Measurements from ENCODE around the gene D2HGDH. TPM values are rescaled to one million over a fixed set of nuclear protein-coding genes. Genes with fewer than 3 reads are reported as not detected.

Gene D2HGDH
- total and polyA plus RNA-seq, 2 of the 8 experiments (the other 6 are each of a cell fraction or from before 2014, with no cell fraction given): 3.4 to 8.1 TPM

- H2BK20ac ChIP-seq (ENCODE audit: low read length): no peak overlapping the region
- no peak overlapping the region for H2BK12ac ChIP-seq (ENCODE audit: low read depth, low read length)
- H2BK120ac ChIP-seq (replicated peaks; ENCODE audit: low read depth, low read length): no peak overlapping the region
- CTCF ChIA-PET (ENCODE audit: partially characterized antibody): no interaction called here
- H3K27ac ChIP-seq (ENCODE audit: low read depth, low read length): no peak overlapping the region
- WGBS, 2 experiments (ENCODE audit: extremely low coverage in 1 of 2, insufficient coverage in 1 of 2, insufficient read length in 1 of 2, insufficient replicate concordance in 2 of 2, low coverage in 1 of 2, low lambda C conversion rate in 2 of 2, missing lambda C conversion rate in 1 of 2): 86% methylated on average over 10 of the region's 11 CpGs; no CpG with 5 or more reads in 1 of the 2 experiments
- 0 out of 2 replicates have a peak overlapping the region, but pooled peaks have one; percentile 35 for H2BK5ac ChIP-seq (ENCODE audit: low read depth, low read length)
- H3K79me2 ChIP-seq (ENCODE audit: control insufficient read depth in 1 of 2, insufficient read depth in 2 of 2, low read length in 2 of 2): no peaks in the 10 kb centered on the region
- H4K5ac ChIP-seq (ENCODE audit: insufficient read length, low read depth, low read length): no peak overlapping the region
- DNase-seq (ENCODE audit: low read depth in 1 of 2, low spot score in 2 of 2) (no peak), FAIRE-seq (no peak)
- H3K18ac ChIP-seq (ENCODE audit: extremely low read depth, low read length): no peak overlapping the region
- no peak overlapping the region for H3K14ac ChIP-seq (ENCODE audit: insufficient read length)
- H3K79me1 ChIP-seq (ENCODE audit: low read depth, low read length): no peaks in the 10 kb centered on the region
- H2BK15ac ChIP-seq (ENCODE audit: low read length): no peak overlapping the region
- H3K36me3 ChIP-seq (ENCODE audit: control insufficient read depth in 2 of 4, insufficient read depth in 4 of 4, low read length in 3 of 4): no peaks in the 10 kb centered on the region
- H3K9ac ChIP-seq (replicated peaks in 1 of 4; ENCODE audit: extremely low read depth in 1 of 4, low read depth in 3 of 4, low read length in 3 of 4): no peak overlapping the region
- POLR2A ChIA-PET (ENCODE audit: partially characterized antibody): no interaction called here
- H3K23me2 ChIP-seq (ENCODE audit: low read depth, low read length): no peaks in the 10 kb centered on the region
- H3K23ac ChIP-seq (ENCODE audit: insufficient read length): no peak overlapping the region
- H3K9me3 ChIP-seq (ENCODE audit: insufficient read depth in 2 of 2, low read depth in 1 of 2, low read length in 1 of 2): no peaks in the 10 kb centered on the region
- no peak overlapping the region for H4K8ac ChIP-seq (ENCODE audit: extremely low read depth, insufficient read depth, low read length)
- H3K4me1 ChIP-seq (replicated peaks in 1 of 4; ENCODE audit: control insufficient read depth in 3 of 4, insufficient read depth in 4 of 4, low read length in 3 of 4): peaks cover 0 to 16% (median 9%) of the 10 kb centered on the region in 4 experiments; a peak in 6 of 7 replicates
- no peak overlapping the region for H3K4me3 ChIP-seq (ENCODE audit: extremely low read depth in 1 of 4, insufficient read depth in 2 of 4, low read depth in 3 of 4, low read length in 4 of 4)
- peaks cover 0 to 2% of the 10 kb centered on the region in 2 experiments for H4K20me1 ChIP-seq (replicated peaks in 1 of 2; ENCODE audit: control insufficient read depth in 1 of 2, insufficient read depth in 2 of 2, low read length in 2 of 2)
- no peak overlapping the region for H3K4ac ChIP-seq (replicated peaks; ENCODE audit: insufficient read length, low read depth, low read length)
- no peak overlapping the region for H3K56ac ChIP-seq (replicated peaks; ENCODE audit: insufficient read length, low read depth, low read length)
- no peak overlapping the region for H4K91ac ChIP-seq (replicated peaks; ENCODE audit: insufficient read length, low read length)
- no peak overlapping the region for H2AK5ac ChIP-seq (ENCODE audit: low read depth, low read length)
- H3K27me3 ChIP-seq (replicated peaks in 1 of 4; ENCODE audit: control insufficient read depth in 3 of 4, extremely low read depth in 1 of 4, insufficient read depth in 3 of 4, low read length in 3 of 4): no peaks in the 10 kb centered on the region
- no peak overlapping the region for H2AFZ ChIP-seq (ENCODE audit: low read length)
- H3K4me2 ChIP-seq (ENCODE audit: insufficient read depth in 1 of 2, low read depth in 2 of 2, low read length in 2 of 2): no peak overlapping the region
- no peak for TF ChIP-seq TAF7 (optimal IDR thresholded peaks at IDR 0.05; ENCODE audit: borderline replicate concordance, low read depth, low read length)
- no peak for TF ChIP-seq BACH1 (IDR thresholded peaks at IDR 0.05; ENCODE audit: low read length)
- TF ChIP-seq HDAC6 (IDR thresholded peaks at IDR 0.05; ENCODE audit: low read depth, low read length): no peak
- no peak for TF ChIP-seq NRF1 (IDR thresholded peaks at IDR 0.05; ENCODE audit: low read depth, low read length)
- TF ChIP-seq BRCA1 (IDR thresholded peaks at IDR 0.05; ENCODE audit: low read depth, low read length): no peak
- no peak for TF ChIP-seq RXRA (IDR thresholded peaks at IDR 0.05; ENCODE audit: insufficient read depth, low read depth, low read length)
- no peak for TF ChIP-seq JUND (IDR thresholded peaks at IDR 0.05; ENCODE audit: low read length)
- no peak for TF ChIP-seq EP300 (IDR thresholded peaks at IDR 0.05; ENCODE audit: borderline replicate concordance in 1 of 2, low read depth in 2 of 2, low read length in 2 of 2)
- no peak for TF ChIP-seq GABPA (IDR thresholded peaks at IDR 0.05; ENCODE audit: borderline replicate concordance, insufficient read depth, low read length)
- no peak for TF ChIP-seq PHF8 (conservative IDR thresholded peaks at IDR 0.05; ENCODE audit: low read depth, low read length)
- no peak for TF ChIP-seq EGR1 (IDR thresholded peaks at IDR 0.05; ENCODE audit: borderline replicate concordance, low read depth, low read length)
- TF ChIP-seq CBX8 (IDR thresholded peaks at IDR 0.05; ENCODE audit: borderline replicate concordance, low read depth, low read length): no peak
- no peak for TF ChIP-seq YY1 (IDR thresholded peaks at IDR 0.05; ENCODE audit: low read depth, low read length)
Observed at GRCh38 chr2:241768850-241769249, 34.4 kb downstream of the D2HGDH start.
